HG03342 (cell line): ENCODE results near the gene RAD51B.

Experiments
- ATAC-seq: cut with Tn5 transposase; IDR thresholded peaks from one replicate; pipeline ENCODE4 v1.9.1; 2021; ENCODE audit warnings: mild to moderate bottlenecking, moderate library complexity; ENCODE audit not compliant: unreplicated experiment

Gene RAD51B

GRCh38 chr14:68681256-68682011 lies 861.9 kb downstream of the RAD51B start:
- no peak for ATAC-seq

GRCh38 chr14:68682166-68683103 lies 862.9 kb downstream of the RAD51B start:
- no peak for ATAC-seq

- no peak for ATAC-seq
These were observed 863.7 kb downstream of the RAD51B start for GRCh38 chr14:68683326-68683725.

GRCh38 chr14:68684466-68685418 lies 865.2 kb downstream of the RAD51B start:
- ATAC-seq, result no peak

- ATAC-seq, result peak; percentile 81
These were observed 866.0 kb downstream of the RAD51B start for GRCh38 chr14:68685419-68686204.

GRCh38 chr14:68686205-68686465 lies 866.6 kb downstream of the RAD51B start:
- ATAC-seq, result no peak

- ATAC-seq, result no peak
These were observed 867.1 kb downstream of the RAD51B start for GRCh38 chr14:68686724-68687123.

GRCh38 chr14:68687746-68688145 lies 868.2 kb downstream of the RAD51B start:
- ATAC-seq, result no peak

- no peak for ATAC-seq
These were observed 869.3 kb downstream of the RAD51B start for GRCh38 chr14:68688872-68689371.

- no peak for ATAC-seq
These were observed 869.9 kb downstream of the RAD51B start for GRCh38 chr14:68689511-68689910.

- ATAC-seq, result no peak
These were observed 870.7 kb downstream of the RAD51B start for GRCh38 chr14:68690089-68690958.

- ATAC-seq, result no peak
These were observed 871.6 kb downstream of the RAD51B start for GRCh38 chr14:68691031-68691791.

- no peak for ATAC-seq
These were observed 872.2 kb downstream of the RAD51B start for GRCh38 chr14:68691792-68692118.

- no peak for ATAC-seq
These were observed 872.6 kb downstream of the RAD51B start for GRCh38 chr14:68692216-68692615.

- no peak for ATAC-seq
These were observed 873.6 kb downstream of the RAD51B start for GRCh38 chr14:68692916-68693771.

- ATAC-seq, result no peak
These were observed 874.3 kb downstream of the RAD51B start for GRCh38 chr14:68693926-68694325.

- ATAC-seq, result no peak
These were observed 875.1 kb downstream of the RAD51B start for GRCh38 chr14:68694516-68695235.
